GM19372 (cell line): Measurements from ENCODE around the gene MAPK8.
"Not testable (repeated sequence)": the region's sequence is repeated elsewhere in the genome, so short reads cannot be mapped to it uniquely, and the experiment has no call there.

Source experiments
- ATAC-seq: cut with Tn5 transposase; IDR thresholded peaks from one replicate; pipeline ENCODE4 v1.9.1; 2021; ENCODE audit warnings: mild to moderate bottlenecking, low read depth, moderate library complexity; ENCODE audit not compliant: unreplicated experiment

MAPK8 gene

GRCh38 chr10:48412081-48412480, 105.6 kb downstream of the MAPK8 start:
- no peak for ATAC-seq

GRCh38 chr10:48412933-48413332, 106.5 kb downstream of the MAPK8 start:
- no peak for ATAC-seq

- no peak for ATAC-seq
Observed at GRCh38 chr10:48414160-48414559, 107.7 kb downstream of the MAPK8 start.

- no peak for ATAC-seq
Observed at GRCh38 chr10:48414778-48415177, 108.3 kb downstream of the MAPK8 start.

- ATAC-seq = no peak
Observed at GRCh38 chr10:48416584-48417232, 110.2 kb downstream of the MAPK8 start.

GRCh38 chr10:48417374-48417773, 110.9 kb downstream of the MAPK8 start:
- no peak for ATAC-seq

GRCh38 chr10:48418189-48418788, 111.8 kb downstream of the MAPK8 start:
- ATAC-seq = no peak

GRCh38 chr10:48419714-48420113, 113.2 kb downstream of the MAPK8 start:
- ATAC-seq = no peak

GRCh38 chr10:48421862-48422261, 115.4 kb downstream of the MAPK8 start:
- not testable (repeated sequence) for ATAC-seq

- no peak for ATAC-seq
Observed at GRCh38 chr10:48423884-48424283, 117.4 kb downstream of the MAPK8 start.

GRCh38 chr10:48428896-48429295, 122.4 kb downstream of the MAPK8 start:
- no peak for ATAC-seq

- no peak for ATAC-seq
Observed at GRCh38 chr10:48429309-48429708, 122.8 kb downstream of the MAPK8 start.

GRCh38 chr10:48430402-48430993, 124.0 kb downstream of the MAPK8 start:
- ATAC-seq = no peak

GRCh38 chr10:48431871-48432270, 125.4 kb downstream of the MAPK8 start:
- ATAC-seq = no peak

GRCh38 chr10:48437546-48437945, 131.1 kb downstream of the MAPK8 start:
- ATAC-seq = no peak

- ATAC-seq = no peak
Observed at GRCh38 chr10:48439031-48439430, 132.6 kb downstream of the MAPK8 start.

GRCh38 chr10:48439581-48440041, 133.1 kb downstream of the MAPK8 start:
- no peak for ATAC-seq

- ATAC-seq = no peak
Observed at GRCh38 chr10:48440771-48441170, 134.3 kb downstream of the MAPK8 start.

- ATAC-seq = no peak
Observed at GRCh38 chr10:48442090-48442808, 135.8 kb downstream of the MAPK8 start.

GRCh38 chr10:48442809-48443177, 136.3 kb downstream of the MAPK8 start:
- no peak for ATAC-seq

- no peak for ATAC-seq
Observed at GRCh38 chr10:48444266-48444665, 137.8 kb downstream of the MAPK8 start.
